GM12878 (cell line): ENCODE measurements around the gene STPG3. TPM values are rescaled to one million over a fixed set of nuclear protein-coding genes. Genes with fewer than 3 reads are reported as not detected.
A peak's percentile ranks its signal among the peaks of the same experiment; 100 is the strongest.

Experiments used
- ATAC-seq: fragments of 200-7000 bp; cut with Tn5 transposase; 3 replicates; pipeline ENCODE4 v1.9.1; 2020; ENCODE audit warnings: mild to moderate bottlenecking, moderate library complexity
- BruUV-seq: library from RNA; stranded (reverse); fragments of 400-500 nt; replicated peaks from 2 replicates; lab custom pipeline; 2021; lab: Mats Ljungman, UMichigan
- CTCF ChIA-PET: fragments of 300-600 bp; sonication (Branson Sonifier 250); formaldehyde crosslinking; extraction: SDS; loops from one replicate; lab custom pipeline; 2021; ENCODE audit warnings: inconsistent platforms; lab: Yijun Ruan, JAX
- POLR2A ChIA-PET: fragments of 350-600 bp; formaldehyde crosslinking; extraction: SDS; loops from one replicate; lab custom pipeline; 2021; ENCODE audit warnings: inconsistent platforms; lab: Charles Lee
- RAD21 ChIA-PET: fragments of 300-600 bp; sonication (Branson Sonifier 250); formaldehyde crosslinking; loops from one replicate; lab custom pipeline; 2023; ENCODE audit warnings: antibody characterized with exemption; ENCODE audit not compliant: unreplicated experiment; lab: Charles Lee
- SMC1A ChIA-PET: fragments of 300-600 bp; sonication (Branson Sonifier 250); formaldehyde crosslinking; loops from one replicate; lab custom pipeline; 2023; ENCODE audit not compliant: unreplicated experiment, uncharacterized antibody; lab: Charles Lee
- DNase-seq: peaks from one replicate; pipeline ENCODE4 v3.0.0-alpha.2; 2011; ENCODE audit warnings: low read depth, low spot score
- FAIRE-seq: peaks from 3 replicates; lab custom pipeline; 2011; peaks lifted over from hg19 to GRCh38; lab: Jason Lieb, UNC
- H2AFZ ChIP-seq: 2 replicates; pipeline ENCODE4 v1.6.0; 2011; ENCODE audit warnings: low read depth, low read length, control low read depth; ENCODE audit not compliant: control insufficient read depth
- H3K27ac ChIP-seq: 2 replicates; pipeline ENCODE4 v1.5.1; 2011; ENCODE audit warnings: control low read depth; ENCODE audit not compliant: control insufficient read depth, insufficient read depth
- H3K27me3 ChIP-seq, 2 experiments: replicated peaks in 1 of 2; 2 replicates each; pipeline versions ENCODE4 v1.6.0 to v1.6.1; 2011; ENCODE audit warnings: low read length in 1 of 2; ENCODE audit not compliant: control insufficient read depth in 2 of 2, insufficient read depth in 2 of 2
- H3K36me3 ChIP-seq, 2 experiments: 2 replicates each; pipeline ENCODE4 v1.5.1; 2011; ENCODE audit warnings: low read length in 1 of 2; ENCODE audit not compliant: control insufficient read depth in 2 of 2, insufficient read depth in 2 of 2
- H3K4me1 ChIP-seq: 2 replicates; pipeline ENCODE4 v1.6.1; 2011; ENCODE audit warnings: mild to moderate bottlenecking, low read length, moderate library complexity, mixed read lengths; ENCODE audit not compliant: control insufficient read depth, insufficient read depth
- H3K4me2 ChIP-seq: 2 replicates; pipeline ENCODE4 v1.6.0; 2011; ENCODE audit warnings: control low read depth; ENCODE audit not compliant: control insufficient read depth, insufficient read depth
- H3K4me3 ChIP-seq: fragments of 200-600 bp; sonication (generic); 2 replicates; pipeline ENCODE4 v1.5.1; 2016
- H3K79me2 ChIP-seq: 2 replicates; pipeline ENCODE4 v1.6.0; 2011; ENCODE audit warnings: low read length; ENCODE audit not compliant: control insufficient read depth, insufficient read depth
- H3K9ac ChIP-seq: 2 replicates; pipeline ENCODE4 v1.8.0; 2011; ENCODE audit warnings: low read length, control low read depth, mixed read lengths; ENCODE audit not compliant: control insufficient read depth, insufficient read depth
- H3K9me3 ChIP-seq: replicated peaks from 3 replicates; pipeline ENCODE4 v1.5.1; 2011; ENCODE audit warnings: mild to moderate bottlenecking, low read length; ENCODE audit not compliant: control insufficient read depth, insufficient read depth
- H4K20me1 ChIP-seq: 2 replicates; pipeline ENCODE4 v1.6.0; 2011; ENCODE audit not compliant: control insufficient read depth, insufficient read depth
- ELK1 ChIP-seq: IDR thresholded peaks from 2 replicates; pipeline ENCODE4 v1.6.1; 2012; ENCODE audit warnings: low read depth, low read length, improper control_type of control experiment
- GATAD2B ChIP-seq: fragments of 450-650 bp; conservative IDR thresholded peaks from 2 replicates; pipeline ENCODE4 v1.6.1; 2017; ENCODE audit warnings: low read depth, mild to moderate bottlenecking, moderate library complexity
- HDGF ChIP-seq: fragments of 450-650 bp; IDR thresholded peaks from 2 replicates; pipeline ENCODE4 v1.6.1; 2016; ENCODE audit warnings: antibody characterized with exemption
- MAX ChIP-seq: IDR thresholded peaks from 2 replicates; pipeline ENCODE4 v1.6.1; 2012; ENCODE audit warnings: low read depth, low read length, improper control_type of control experiment
- NBN ChIP-seq: fragments of 450-650 bp; IDR thresholded peaks from 2 replicates; pipeline ENCODE4 v1.6.1; 2016
- NR2F1 ChIP-seq: fragments of 450-650 bp; conservative IDR thresholded peaks from 2 replicates; pipeline ENCODE4 v1.6.1; 2017; ENCODE audit warnings: mild to moderate bottlenecking
- RAD21 ChIP-seq: IDR thresholded peaks from 2 replicates; pipeline ENCODE4 v1.6.1; 2011; ENCODE audit warnings: mild to moderate bottlenecking, low read depth, low read length, moderate library complexity; ENCODE audit not compliant: insufficient read depth
- SKIL ChIP-seq: fragments of 450-650 bp; IDR thresholded peaks from 2 replicates; pipeline ENCODE4 v1.6.1; 2017; ENCODE audit warnings: mild to moderate bottlenecking, low read depth, inconsistent platforms; ENCODE audit not compliant: poor library complexity, severe bottlenecking
- SMARCA5 ChIP-seq: fragments of 450-650 bp; IDR thresholded peaks from 2 replicates; pipeline ENCODE4 v1.6.1; 2017; ENCODE audit warnings: mild to moderate bottlenecking
- SMC3 ChIP-seq: IDR thresholded peaks from 2 replicates; pipeline ENCODE4 v1.6.1; 2011; ENCODE audit warnings: low read length, improper control_type of control experiment, borderline replicate concordance
- STAT1 ChIP-seq: fragments of 450-650 bp; conservative IDR thresholded peaks from 2 replicates; pipeline ENCODE4 v1.6.1; 2014; ENCODE audit warnings: antibody characterized with exemption, mild to moderate bottlenecking
- TARDBP ChIP-seq: IDR thresholded peaks from 2 replicates; pipeline ENCODE4 v1.6.1; 2016; ENCODE audit warnings: borderline replicate concordance
- TCF3 ChIP-seq: IDR thresholded peaks from 2 replicates; pipeline ENCODE4 v1.6.1; 2012; ENCODE audit warnings: low read depth, mild to moderate bottlenecking, low read length, borderline replicate concordance; ENCODE audit not compliant: insufficient read depth
- YY1 ChIP-seq: IDR thresholded peaks from 2 replicates; pipeline ENCODE4 v1.6.1; 2011; ENCODE audit warnings: low read depth, mild to moderate bottlenecking, low read length
- ZBTB11 ChIP-seq: fragments of 450-650 bp; formaldehyde crosslinking; IDR thresholded peaks from 2 replicates; pipeline ENCODE4 v1.5.0; 2022; ENCODE audit warnings: mild to moderate bottlenecking, missing genetic modification characterization
- WGBS: methylation state at CpG from one replicate; pipeline ENCODE4 v1.1.6; 2016; ENCODE audit warnings: low lambda C conversion rate; ENCODE audit not compliant: insufficient replicate concordance, insufficient coverage; ENCODE audit errors: missing lambda C conversion rate; 5-methylcytosine and 5-hydroxymethylcytosine counted together
- in situ Hi-C: fragments of 300-500 bp; cut with MboI; formaldehyde crosslinking; loops from 9 replicates; pipeline ENCODE4 v1.14.3; 2018; ENCODE audit warnings: mixed read lengths
- intact Hi-C: fragments of 100-400 bp; cut with micrococcal nuclease; formaldehyde crosslinking; loops from one replicate; pipeline ENCODE4 v1.14.2; 2022; ENCODE audit not compliant: unreplicated experiment
- polyA plus RNA-seq, 11 experiments: library from polyadenylated mRNA; depleted of rRNA in 4 of 11; unstranded in 6 of 11; stranded (reverse) in 5 of 11; fragments of >200 nt; fragmentation: Nextera tagmentation in 4 of 11; fragmentation: Illumina TruSeq in 1 of 11; extraction: Ambion mirVana in 4 of 11; extraction: Trizol in 1 of 11; gene quantifications; 1 replicate in 1 of 11; 2 replicates in 10 of 11; pipeline versions ENCODE4 v1.2.1 to v1.2.3, GENCODE V29; 2011 to 2016; ENCODE audit warnings: inconsistent platforms in 2 of 11, missing spikeins in 2 of 11, low read depth in 1 of 11
- total RNA-seq, 4 experiments: library from RNA; depleted of rRNA in 3 of 4; stranded (reverse); fragments of >200 nt in 3 of 4; fragmentation: Illumina TruSeq in 1 of 4; extraction: Trizol in 1 of 4; gene quantifications; 2 replicates each; pipeline versions ENCODE4 v1.2.1 to v1.2.3, GENCODE V29; 2013 to 2021

STPG3 gene
- total and polyA plus RNA-seq, 10 of the 15 experiments (the other 5 are each of a cell fraction or from before 2014, with no cell fraction given), result not detected

- no peaks in the 10 kb centered on the region for H3K27me3 ChIP-seq
- H3K36me3 ChIP-seq, result no peaks in the 10 kb centered on the region
- no TSS peak for BruUV-seq
- H3K27ac ChIP-seq, result no peak within 1 kb of the TSS
- WGBS, result 48% methylated on average over 25 of the region's 25 CpGs
- H3K4me3 ChIP-seq, result no peak within 1 kb of the TSS
- ChIA-PET CTCF (interaction anchor here (0.6 to 6.4 kb wide), 24 partner anchors 12 to 276 kb away, joined by 3 to 52 read pairs (median 4); partner anchors contain the start of genes ANAPC2, LRRC26, SSNA1 and TUBB4B), RAD21 (interaction anchor here (0.6 to 1.9 kb wide), 11 partner anchors 29 to 181 kb away, joined by 3 to 10 read pairs (median 4); partner anchors contain the start of genes DPP7 and SSNA1), SMC1A (interaction anchor here (0.6 to 3.3 kb wide), 5 partner anchors 100 to 180 kb away, joined by 3 to 11 read pairs (median 3); partner anchors contain the start of gene DPP7), POLR2A (interaction anchor here (0.6 to 1.5 kb wide), 6 partner anchors 25 to 131 kb away, joined by 3 to 6 read pairs (median 4); no protein-coding TSS in a partner anchor)
- H3K4me1 ChIP-seq, result peaks cover 16% of the 10 kb centered on the region
- FAIRE-seq (peak; percentile 89), DNase-seq (no peak), ATAC-seq (peak; percentile 70)
- intact Hi-C loops (loop anchor here (1.0 to 10.0 kb wide), 2 partner anchors 109 to 182 kb away; partner anchors contain the start of gene NPDC1), in situ Hi-C loops (loop anchor here (5.0 kb wide), 1 partner anchor 105 kb away; no protein-coding TSS in a partner anchor)
- no peaks in the 10 kb centered on the region for H3K9me3 ChIP-seq
- no peak within 1 kb of the TSS for H3K9ac ChIP-seq
- no peaks in the 10 kb centered on the region for H3K79me2 ChIP-seq
- no peak within 1 kb of the TSS for H3K4me2 ChIP-seq
- no peak within 1 kb of the TSS for H2AFZ ChIP-seq
- H4K20me1 ChIP-seq, result no peaks in the 10 kb centered on the region
- TF ChIP-seq RAD21 (peak; percentile 86), NBN (0 out of 2 replicates have a peak, but pooled peaks have one; percentile 32), STAT1 (0 out of 2 replicates have a peak, but pooled peaks have one; percentile 37), TCF3 (0 out of 2 replicates have a peak, but pooled peaks have one; percentile 46), HDGF (peak; percentile 57; the same call in 1 of the 2 replicates), ZBTB11 (CRISPR knock-in tag) (no peak), YY1 (peak; percentile 68; the same call in 1 of the 2 replicates), MAX (peak; percentile 53; the same call in 1 of the 2 replicates), NR2F1 (0 out of 2 replicates have a peak, but pooled peaks have one; percentile 28), SMARCA5 (peak; percentile 89; the same call in 1 of the 2 replicates), ELK1 (peak; percentile 24; the same call in 1 of the 2 replicates), TARDBP (0 out of 2 replicates have a peak, but pooled peaks have one; percentile 41), SKIL (peak; percentile 28), SMC3 (peak; percentile 98), GATAD2B (peak; percentile 67)
These were observed 23.8 kb upstream of the STPG3 start, which contains the start of gene RNF224 for GRCh38 chr9:137227054-137227852. Gene RNF224 (plus strand): TSS chr9:137227502. CDS start chr9:137228336, 834 bp downstream.
